Renal cortex interstitium (tissue), 15 donors: ENCODE data around the gene SERTAD4. TPM values are rescaled to one million over a fixed set of nuclear protein-coding genes. Genes with fewer than 3 reads are reported as not detected.
"Not testable (repeated sequence)": the region's sequence is repeated elsewhere in the genome, so short reads cannot be mapped to it uniquely, and the experiment has no call there.

Source experiments
- DNase-seq, 11 donors: peaks; one replicate each; pipeline ENCODE4 v3.0.0-alpha.2; 2013; ENCODE audit warnings: low read depth in 9 of 11, low spot score in 4 of 11; ENCODE audit errors: extremely low read depth in 1 of 11
- long read RNA-seq, 16 experiments: transcript quantifications; one replicate each; lab custom pipeline, GENCODE V29; 2026
- polyA plus RNA-seq, 3 donors: library from polyadenylated mRNA; unstranded; fragments of 120-200 nt; gene quantifications; one replicate each; pipeline ENCODE4 v1.2.1, GENCODE V29; 2013; ENCODE audit not compliant: insufficient read length in 3 of 3

Gene SERTAD4
- polyA plus RNA-seq = 1 to 10 TPM; 2.8 to 3.9 (median 3.5) TPM
- long read RNA-seq, donor 1 = 0 reads
- long read RNA-seq, donor 2 = 0 reads
- long read RNA-seq, donor 3, full-length matches to known transcripts = 2 of 2 reads
- long read RNA-seq, donor 3, partial matches to known transcripts = 0 of 2 reads
- long read RNA-seq, donor 3, other reads (novel, unspliced or antisense) = 0 of 2 reads
- long read RNA-seq, donor 4, partial matches to known transcripts = 0 of 1 reads
- long read RNA-seq, donor 4, other reads (novel, unspliced or antisense) = 0 of 1 reads
- long read RNA-seq, donor 5 = 0 reads
- long read RNA-seq, donor 6, full-length matches to known transcripts = 1 of 1 reads
- long read RNA-seq, donor 6, partial matches to known transcripts = 0 of 1 reads
- long read RNA-seq, donor 6, other reads (novel, unspliced or antisense) = 0 of 1 reads
- long read RNA-seq, donor 7, full-length matches to known transcripts = 1 of 1 reads
- long read RNA-seq, donor 7, partial matches to known transcripts = 0 of 1 reads
- long read RNA-seq, donor 7, other reads (novel, unspliced or antisense) = 0 of 1 reads
- long read RNA-seq, donor 8 = 0 reads
- long read RNA-seq, donor 9, full-length matches to known transcripts = 1 of 1 reads
- long read RNA-seq, donor 9, partial matches to known transcripts = 0 of 1 reads
- long read RNA-seq, donor 9, other reads (novel, unspliced or antisense) = 0 of 1 reads
- long read RNA-seq, donor 10, full-length matches to known transcripts = 2 of 2 reads
- long read RNA-seq, donor 10, partial matches to known transcripts = 0 of 2 reads
- long read RNA-seq, donor 10, other reads (novel, unspliced or antisense) = 0 of 2 reads
- long read RNA-seq, donor 11, full-length matches to known transcripts = 2 of 2 reads
- long read RNA-seq, donor 11, partial matches to known transcripts = 0 of 2 reads
- long read RNA-seq, donor 11, other reads (novel, unspliced or antisense) = 0 of 2 reads
- long read RNA-seq, donor 12 = 0 reads
- long read RNA-seq, donor 13, full-length matches to known transcripts = 1 of 6 reads
- long read RNA-seq, donor 13, partial matches to known transcripts = 0 of 6 reads
- long read RNA-seq, donor 13, other reads (novel, unspliced or antisense) = 5 of 6 reads
- long read RNA-seq, donor 14 = 0 reads
- long read RNA-seq, donor 15 = 0 reads
- long read RNA-seq, donor 16, full-length matches to known transcripts = 2 of 12 reads
- long read RNA-seq, donor 16, partial matches to known transcripts = 0 of 12 reads
- long read RNA-seq, donor 16, other reads (novel, unspliced or antisense) = 10 of 12 reads

DNA sequence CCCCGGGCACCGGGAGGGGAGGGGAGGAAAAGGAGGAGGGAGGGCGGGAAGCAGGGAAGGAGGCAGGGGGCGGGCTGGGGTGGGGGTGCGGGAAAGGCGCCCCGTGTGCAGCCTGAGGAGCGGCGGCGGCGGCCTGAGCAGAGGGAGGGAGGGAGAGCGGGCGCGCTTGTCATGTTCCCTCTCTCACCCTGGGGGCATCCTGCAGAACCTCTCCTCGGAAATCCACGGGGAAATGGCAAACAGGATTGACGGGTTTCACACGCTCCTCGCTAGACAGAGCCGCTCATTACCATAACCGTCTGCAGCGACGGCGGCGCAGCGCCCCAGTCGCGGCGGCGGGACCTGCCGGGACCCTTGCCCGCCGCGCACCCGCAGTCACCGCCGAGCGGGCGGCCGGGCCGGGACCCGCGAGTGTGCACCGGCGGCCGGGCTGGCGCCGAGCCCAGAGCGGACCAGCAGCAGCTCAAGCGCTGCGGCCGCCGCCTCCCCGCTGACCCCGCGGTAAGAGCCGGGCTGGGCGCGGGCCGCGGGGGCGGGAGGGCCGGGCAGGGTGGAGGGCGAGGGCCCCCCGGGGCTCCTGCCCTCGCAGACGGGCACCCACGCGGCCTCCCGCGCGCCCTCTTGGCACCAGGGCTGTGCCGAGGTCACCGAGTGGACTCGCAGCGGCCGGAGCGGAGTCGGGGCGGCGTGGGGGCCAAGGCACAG is at the start of gene SERTAD4:
TSS of gene SERTAD4 (plus strand) at position 286 of the 705 bp plus-strand sequence. CDS start 5,165 bp downstream, outside the sequence.
- DNase-seq = peak in 3 of 11 donors; percentile 42 to 66 (median 55)

DNA sequence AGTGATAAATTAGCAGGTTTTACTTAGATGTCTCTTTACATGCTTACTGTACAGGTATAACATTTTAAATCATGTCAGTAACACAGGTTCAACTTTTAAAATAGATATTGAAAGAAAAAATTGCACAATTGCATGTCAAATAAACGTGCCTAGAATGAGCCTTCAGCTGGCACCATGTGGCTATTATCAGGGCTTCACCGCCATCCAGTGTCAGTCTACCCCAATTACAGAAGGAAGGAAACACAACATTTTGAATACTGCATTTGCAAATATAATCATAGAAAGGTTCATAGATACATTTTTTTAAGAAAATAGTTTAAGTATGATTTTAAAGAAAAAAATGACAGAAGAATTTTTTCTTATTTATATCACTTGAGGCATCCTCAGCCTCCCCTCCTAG is 47.5 kb upstream of the SERTAD4 start:
- no peak for DNase-seq

DNA sequence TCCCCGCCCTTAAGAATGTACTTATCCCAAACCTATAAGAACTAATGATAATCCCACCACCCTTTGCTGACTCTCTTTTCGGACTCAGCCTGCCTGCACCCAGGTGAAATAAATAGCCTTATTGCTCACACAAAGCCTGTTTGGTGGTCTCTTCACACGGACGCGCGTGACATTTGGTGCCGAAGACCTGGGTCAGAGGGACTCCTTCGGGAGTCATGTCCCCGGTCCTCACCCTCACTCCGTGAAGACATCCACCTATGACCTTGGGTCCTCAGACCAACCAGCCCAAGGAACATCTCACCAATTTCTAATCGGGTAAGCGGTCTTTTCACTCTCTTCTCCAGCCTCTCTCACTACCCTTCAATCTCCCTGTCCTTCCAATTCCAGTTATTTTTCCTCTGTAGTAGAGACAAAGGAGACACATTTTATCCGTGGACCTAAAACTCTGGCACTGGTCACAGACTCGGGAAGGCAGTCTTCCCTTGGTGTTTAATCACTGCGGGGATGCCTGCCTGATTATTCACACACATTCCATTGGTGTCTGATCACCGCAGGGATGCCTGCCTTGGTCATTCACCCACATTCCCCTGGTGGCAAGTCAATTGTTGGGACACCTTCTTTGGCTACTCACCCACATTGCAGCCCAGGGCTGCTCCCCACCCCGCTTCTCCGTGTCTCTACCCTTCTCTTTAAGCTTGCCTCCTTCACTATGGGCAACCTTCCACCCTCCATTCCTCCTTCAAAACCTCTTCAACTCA is 44.6 kb upstream of the SERTAD4 start:
- not testable (repeated sequence) for DNase-seq

DNA sequence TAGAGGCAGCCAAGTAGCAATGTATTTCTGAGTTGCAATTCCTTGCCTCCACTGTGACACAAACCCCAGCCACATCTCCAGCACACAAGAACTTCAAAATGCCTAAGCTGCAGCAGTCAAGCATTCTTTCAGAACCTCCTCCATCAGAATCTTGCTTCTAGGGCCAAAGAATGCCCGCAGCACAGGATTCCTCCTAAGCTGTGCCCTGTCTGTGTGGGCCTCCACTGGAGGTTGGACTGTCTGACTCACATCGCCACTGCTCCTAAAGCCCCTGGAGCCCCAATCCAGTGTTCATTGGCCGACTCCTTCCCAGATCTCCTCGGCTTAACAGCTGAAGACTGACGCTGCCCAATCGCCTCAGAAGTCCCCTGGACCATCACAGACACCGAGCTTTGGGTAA is 43.2 kb upstream of the SERTAD4 start:
- no peak for DNase-seq

DNA sequence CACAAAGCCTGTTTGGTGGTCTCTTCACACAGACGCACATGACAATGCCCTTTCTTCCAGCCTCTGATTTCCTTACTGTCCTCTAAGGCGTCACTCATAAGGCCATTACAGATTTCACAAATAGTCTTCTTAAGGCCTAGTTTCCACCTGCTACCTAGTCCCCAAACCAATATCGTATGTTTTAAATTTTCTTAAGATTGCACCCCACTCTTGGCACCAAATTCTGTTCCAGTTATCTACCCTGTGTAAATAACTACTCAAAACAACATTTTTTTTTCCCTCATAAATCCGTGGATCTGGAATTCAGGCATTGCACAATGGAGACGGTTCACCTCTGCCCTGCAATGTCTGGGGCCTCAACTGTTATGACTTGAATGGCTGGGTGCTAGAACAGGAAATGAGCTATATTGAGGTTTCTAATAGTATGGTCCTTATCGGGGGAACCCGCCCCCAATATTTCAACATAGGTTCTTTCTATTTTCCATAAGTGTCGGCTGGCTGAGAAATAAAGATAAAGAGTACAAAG is 36.9 kb upstream of the SERTAD4 start:
- DNase-seq = no peak

- DNase-seq = not testable (repeated sequence)
These were observed 36.3 kb upstream of the SERTAD4 start for GRCh38 chr1:210196266-210196665.

DNA sequence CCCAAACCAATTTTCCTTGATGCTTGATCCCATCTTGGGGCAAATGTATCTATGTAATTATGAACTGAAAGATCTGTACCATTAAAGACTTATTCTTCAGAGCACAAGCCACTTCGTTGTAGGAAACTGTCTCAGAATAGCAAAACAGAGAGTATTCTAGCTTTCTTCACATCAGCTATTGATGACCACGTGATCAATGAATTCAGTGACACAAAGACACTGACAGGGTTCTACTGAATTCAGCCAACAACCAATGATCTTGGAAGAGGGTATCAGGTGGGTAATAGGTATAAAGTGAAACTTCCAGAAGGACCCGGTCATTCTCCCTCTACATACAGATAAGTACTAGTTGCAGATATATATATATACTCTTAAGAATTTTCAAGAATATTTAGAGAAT is 33.8 kb upstream of the SERTAD4 start:
- DNase-seq = no peak

DNA sequence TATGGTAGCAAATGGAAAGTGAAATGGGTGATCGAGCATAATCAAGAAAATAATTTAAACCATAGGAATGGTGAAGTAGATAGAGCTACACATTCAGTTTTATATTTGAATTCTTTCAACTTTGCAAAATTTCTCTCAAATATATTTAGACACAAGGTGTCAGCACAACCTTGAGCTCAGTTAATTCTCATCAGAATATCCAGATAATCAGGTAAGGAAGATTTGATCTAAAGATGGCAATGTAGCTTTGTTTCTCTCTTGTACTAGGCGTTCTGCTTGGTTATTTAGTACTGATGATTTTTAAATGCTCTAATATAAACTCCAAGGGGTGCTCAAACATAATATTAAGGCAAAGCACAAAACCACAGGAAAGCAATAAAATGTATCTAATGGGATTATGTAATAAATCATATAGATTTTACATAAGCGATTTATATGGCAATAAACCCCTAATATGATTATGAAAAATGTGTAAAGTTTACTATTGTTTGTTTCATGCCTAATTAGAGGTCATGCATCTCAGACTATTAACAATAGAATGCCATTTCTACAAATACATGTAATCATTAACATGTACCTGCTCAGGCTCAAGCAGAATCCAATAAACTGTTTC is 32.4 kb upstream of the SERTAD4 start:
- DNase-seq = no peak

DNA sequence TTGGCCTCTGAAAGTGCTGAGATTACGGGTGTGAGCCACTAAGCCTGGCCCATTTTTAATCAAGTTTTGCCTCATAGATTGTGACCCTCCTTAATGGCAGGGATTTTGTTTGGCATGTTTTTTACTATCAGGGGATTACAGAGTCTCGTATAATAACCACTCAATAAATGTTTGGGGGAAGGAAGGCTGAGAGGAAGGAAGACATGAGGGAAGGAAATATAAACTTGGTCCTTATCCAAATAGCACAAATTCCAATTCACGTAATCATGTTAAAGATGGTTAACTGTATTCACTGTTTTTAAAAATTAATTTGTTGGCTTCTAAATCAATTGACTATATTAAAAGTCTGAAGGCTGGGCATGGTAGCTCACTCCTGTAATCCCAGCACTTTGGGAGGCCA is 30.9 kb upstream of the SERTAD4 start:
- no peak for DNase-seq

DNA sequence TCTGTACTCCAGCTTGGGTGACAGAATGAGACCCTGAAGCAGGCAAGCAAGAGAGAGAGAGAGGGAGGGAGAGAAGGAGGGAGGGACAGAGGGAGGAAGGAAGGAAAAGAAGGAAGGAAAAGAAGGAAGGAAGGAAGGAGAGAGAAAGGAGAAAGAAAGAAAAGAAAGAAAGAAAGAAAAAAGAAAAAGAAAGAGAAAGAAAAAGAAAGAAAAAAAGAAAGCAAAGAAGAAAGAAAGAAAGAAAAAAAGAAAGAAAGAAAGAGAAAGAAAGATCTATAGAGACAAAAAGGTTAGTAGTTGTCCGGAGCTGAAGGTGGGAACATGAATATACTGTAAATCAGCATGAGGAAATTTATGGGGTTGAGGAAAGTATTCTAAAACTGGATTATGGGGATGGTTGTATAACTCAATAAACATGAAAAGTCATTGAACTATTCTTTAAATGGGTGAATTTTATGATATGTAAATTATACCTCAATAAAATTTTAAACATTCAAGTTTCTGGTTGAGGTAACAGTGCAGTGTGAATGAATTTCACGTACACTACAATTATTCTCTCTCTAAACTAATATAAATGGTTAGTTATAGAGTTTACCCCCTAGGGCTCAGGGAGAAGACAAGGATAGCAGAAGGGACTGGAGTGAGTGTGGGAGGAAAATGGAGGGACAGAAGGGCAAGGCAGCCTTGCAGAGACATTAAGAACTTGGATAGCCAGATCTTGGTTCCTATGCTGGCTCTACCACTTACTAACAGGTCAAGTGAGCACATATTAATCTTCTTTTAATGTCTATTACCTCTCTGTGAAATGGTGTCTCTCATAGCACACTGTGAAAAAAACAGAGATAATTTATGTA is 24.8 kb upstream of the SERTAD4 start:
- no peak for DNase-seq

GRCh38 chr1:210213335-210213734 is 19.3 kb upstream of the SERTAD4 start:
- no peak for DNase-seq

- no peak for DNase-seq
These were observed 17.8 kb upstream of the SERTAD4 start for GRCh38 chr1:210214573-210215409.

GRCh38 chr1:210217482-210217881 is 15.1 kb upstream of the SERTAD4 start:
- DNase-seq = no peak

- DNase-seq = no peak
These were observed 14.5 kb upstream of the SERTAD4 start for GRCh38 chr1:210218047-210218446.

DNA sequence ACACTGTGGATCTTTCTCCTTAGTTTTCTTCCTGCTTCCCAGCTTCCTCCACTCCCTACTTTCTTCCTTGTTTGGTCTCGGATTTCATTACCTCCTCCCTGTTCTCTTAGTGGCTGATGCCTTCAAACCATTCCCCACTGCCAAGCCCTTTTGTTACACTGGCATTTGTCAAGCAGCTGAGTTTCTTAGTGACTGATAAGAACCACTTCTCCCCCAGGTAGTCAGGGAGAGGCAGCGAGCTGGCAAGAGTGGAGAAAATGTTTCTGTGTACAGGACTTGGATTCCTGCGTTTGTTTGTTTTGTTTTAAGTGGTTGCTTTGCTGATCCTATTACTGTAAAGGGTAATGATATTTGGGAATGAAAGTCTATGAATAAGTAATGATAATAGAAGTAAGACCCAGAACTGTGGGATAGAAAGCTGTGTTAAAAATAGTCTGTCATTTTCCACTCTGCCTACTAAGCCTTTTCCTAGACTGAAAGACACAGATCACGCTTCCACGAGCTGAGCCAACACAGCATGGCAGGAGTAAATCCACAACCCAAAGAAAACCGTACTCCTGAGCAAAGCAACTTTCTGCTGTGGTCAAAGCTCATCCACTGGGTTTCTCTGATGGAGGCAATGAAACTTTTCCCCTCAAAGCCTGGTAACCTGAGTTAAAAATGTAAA is 10.1 kb upstream of the SERTAD4 start:
- peak in 3 of 11 donors; percentile 48 to 57 (median 52) for DNase-seq
